GM23248 (cell line): ENCODE results near the gene BCL2L13. TPM values are rescaled to one million over a fixed set of nuclear protein-coding genes. Genes with fewer than 3 reads are reported as not detected.
A peak's percentile ranks its signal among the peaks of the same experiment; 100 is the strongest.

ENCODE experiments used
- DNase-seq: peaks from one replicate; pipeline ENCODE4 v3.0.0-alpha.2; 2015
- H2AFZ ChIP-seq: fragments of 200-600 bp; sonication (generic); 2 replicates; pipeline ENCODE4 v1.6.1; 2016; ENCODE audit warnings: antibody characterized with exemption
- H3F3A ChIP-seq: fragments of 200-600 bp; sonication (generic); 2 replicates; pipeline ENCODE4 v1.6.1; 2016; ENCODE audit warnings: mild to moderate bottlenecking, antibody characterized with exemption, mixed run types; ENCODE audit not compliant: insufficient read depth
- H3K27ac ChIP-seq: fragments of 200-600 bp; sonication (generic); 2 replicates; pipeline ENCODE4 v1.5.1; 2016; ENCODE audit warnings: mild to moderate bottlenecking
- H3K27me3 ChIP-seq: fragments of 200-600 bp; sonication (generic); replicated peaks from 2 replicates; pipeline ENCODE4 v1.6.1; 2016; ENCODE audit warnings: mild to moderate bottlenecking; ENCODE audit not compliant: insufficient read depth
- H3K36me3 ChIP-seq: fragments of 200-600 bp; sonication (generic); 2 replicates; pipeline ENCODE4 v1.6.1; 2016; ENCODE audit warnings: low read depth, mild to moderate bottlenecking
- H3K4me1 ChIP-seq: fragments of 200-600 bp; sonication (generic); 2 replicates; pipeline ENCODE4 v1.6.1; 2016; ENCODE audit warnings: mild to moderate bottlenecking; ENCODE audit not compliant: insufficient read depth
- H3K4me2 ChIP-seq: fragments of 200-600 bp; sonication (generic); one replicate; pipeline ENCODE4 v1.6.1; 2016; ENCODE audit warnings: mild to moderate bottlenecking; ENCODE audit not compliant: unreplicated experiment
- H3K4me3 ChIP-seq: fragments of 200-600 bp; sonication (generic); 2 replicates; pipeline ENCODE4 v1.5.1; 2016; ENCODE audit warnings: mild to moderate bottlenecking
- H3K79me2 ChIP-seq: fragments of 200-600 bp; sonication (generic); 2 replicates; pipeline ENCODE4 v1.6.1; 2016; ENCODE audit warnings: mild to moderate bottlenecking; ENCODE audit not compliant: insufficient read depth
- H3K9ac ChIP-seq: fragments of 200-600 bp; sonication (generic); 2 replicates; pipeline ENCODE4 v1.6.1; 2016; ENCODE audit warnings: mild to moderate bottlenecking
- H3K9me2 ChIP-seq: fragments of 200-600 bp; sonication (generic); 2 replicates; pipeline ENCODE4 v1.6.1; 2016; ENCODE audit warnings: mixed run types, mild to moderate bottlenecking, moderate library complexity; ENCODE audit not compliant: insufficient read depth
- H3K9me3 ChIP-seq: fragments of 200-600 bp; sonication (generic); one replicate; pipeline ENCODE4 v1.6.1; 2017; ENCODE audit warnings: low read depth
- H4K20me1 ChIP-seq: fragments of 200-600 bp; sonication (generic); 2 replicates; pipeline ENCODE4 v1.6.0; 2016; ENCODE audit not compliant: insufficient read depth
- EZH2 ChIP-seq: fragments of 200-600 bp; sonication (generic); IDR thresholded peaks from 2 replicates; pipeline ENCODE4 v1.6.1; 2018; ENCODE audit warnings: antibody characterized with exemption, mild to moderate bottlenecking; ENCODE audit not compliant: insufficient read depth, poor library complexity, severe bottlenecking
- EZH2phosphoT487 ChIP-seq: fragments of 200-600 bp; sonication (generic); IDR thresholded peaks from 2 replicates; pipeline ENCODE4 v1.6.1; 2018; ENCODE audit warnings: antibody characterized with exemption, moderate library complexity, mild to moderate bottlenecking, low read depth; ENCODE audit not compliant: insufficient read depth
- WGBS, 2 experiments: methylation state at CpG; one replicate each; pipeline ENCODE4 v1.1.6; 2015 to 2017; ENCODE audit warnings: low lambda C conversion rate in 2 of 2, low coverage in 1 of 2; ENCODE audit errors: missing lambda C conversion rate in 2 of 2; 5-methylcytosine and 5-hydroxymethylcytosine counted together
- in situ Hi-C: fragments of 300-500 bp; cut with MboI; formaldehyde crosslinking; loops from 2 replicates; pipeline ENCODE4 v1.15.0; 2020
- polyA plus RNA-seq: library from polyadenylated mRNA; unstranded; fragments of >200 nt; fragmentation: Nextera tagmentation; extraction: Ambion mirVana; gene quantifications from 2 replicates; pipeline ENCODE4 v1.2.1, GENCODE V29; 2016
- total RNA-seq: library from RNA; depleted of rRNA; stranded (reverse); fragments of >200 nt; shearing (Covaris generic); gene quantifications from 2 replicates; pipeline ENCODE4 v1.2.3, GENCODE V29; 2014

Gene BCL2L13
- total and polyA plus RNA-seq, 2 experiments from 2014 or later = 44.9 to 71.9 TPM

DNA sequence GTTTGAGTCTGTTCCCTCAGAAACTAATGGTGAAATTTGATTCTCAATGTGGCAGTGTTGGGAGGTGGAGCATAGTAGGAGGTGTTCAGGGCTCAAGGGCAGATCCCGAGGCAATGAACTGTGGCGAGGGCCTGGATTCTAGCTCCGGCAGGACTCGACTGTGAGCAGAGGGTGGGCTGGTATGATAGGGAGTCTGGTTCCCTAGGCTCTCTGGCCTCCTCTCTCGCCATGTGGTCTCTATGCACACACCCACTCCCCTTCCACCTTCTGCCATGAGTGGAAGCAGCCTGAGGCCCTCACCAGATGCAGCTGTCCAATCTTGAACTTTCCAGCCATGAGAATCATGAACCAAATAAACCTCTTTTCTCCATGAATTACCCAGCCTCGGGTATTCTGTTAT, 42.3 kb upstream of the BCL2L13 start:
- DNase-seq = no peak
- 97 to 98% methylated on average over 6 of the region's 6 CpGs for WGBS, 2 experiments
- no peak overlapping the region for H3K4me2 ChIP-seq
- no peak overlapping the region for H3K27ac ChIP-seq
- no peaks in the 10 kb centered on the region for H3K9me2 ChIP-seq
- H2AFZ ChIP-seq = no peak overlapping the region
- no peaks in the 10 kb centered on the region for H3K27me3 ChIP-seq
- no peaks in the 10 kb centered on the region for H3K9me3 ChIP-seq
- H3K4me1 ChIP-seq = no peaks in the 10 kb centered on the region
- TF ChIP-seq EZH2phosphoT487 (no peak), EZH2 (no peak)
- in situ Hi-C loops = no loop called here
- no peaks in the 10 kb centered on the region for H4K20me1 ChIP-seq
- H3K4me3 ChIP-seq = no peak overlapping the region
- no peak overlapping the region for H3K9ac ChIP-seq
- H3K79me2 ChIP-seq = peaks cover 3% of the 10 kb centered on the region; the same call in 1 of the 2 replicates
- H3F3A ChIP-seq = no peaks in the 10 kb centered on the region
- H3K36me3 ChIP-seq = peaks cover 66% of the 10 kb centered on the region; the same call in 1 of the 2 replicates

DNA sequence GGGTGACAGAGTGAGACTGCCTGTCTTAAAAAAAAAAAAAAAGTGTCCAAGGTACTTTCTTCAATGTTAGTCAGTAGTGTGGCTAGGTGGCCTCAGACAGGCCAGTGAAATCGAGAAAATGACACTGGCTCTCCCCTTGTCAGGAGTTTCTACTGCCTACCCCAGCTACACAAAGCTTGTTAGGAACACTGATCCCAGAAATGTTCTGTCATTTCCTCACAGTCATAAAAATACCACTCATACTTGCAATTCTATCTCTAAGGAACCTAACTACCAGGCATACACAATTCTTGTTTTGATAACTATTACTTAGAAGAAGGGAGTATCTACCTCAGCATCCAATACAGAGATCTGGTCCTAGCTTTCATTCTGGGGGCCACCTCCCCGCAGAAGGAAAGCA, 41.3 kb upstream of the BCL2L13 start:
- 95 to 96% methylated on average over 2 of the region's 2 CpGs for WGBS, 2 experiments
- no peak overlapping the region for H3K4me2 ChIP-seq
- no peaks in the 10 kb centered on the region for H4K20me1 ChIP-seq
- no peak overlapping the region for H2AFZ ChIP-seq
- peak overlapping the region; percentile 49 for H3K27ac ChIP-seq
- no peaks in the 10 kb centered on the region for H3K9me3 ChIP-seq
- no peaks in the 10 kb centered on the region for H3K27me3 ChIP-seq
- no peaks in the 10 kb centered on the region for H3F3A ChIP-seq
- H3K4me1 ChIP-seq = no peaks in the 10 kb centered on the region
- no peaks in the 10 kb centered on the region for H3K9me2 ChIP-seq
- no peak for TF ChIP-seq EZH2
- no peak for TF ChIP-seq EZH2phosphoT487
- peaks cover 13% of the 10 kb centered on the region for H3K79me2 ChIP-seq
- in situ Hi-C loops = no loop called here
- H3K4me3 ChIP-seq = no peak overlapping the region
- DNase-seq = peak; percentile 32
- H3K36me3 ChIP-seq = peaks cover 57% of the 10 kb centered on the region; the same call in 1 of the 2 replicates
- H3K9ac ChIP-seq = peak overlapping the region; percentile 28; the same call in 1 of the 2 replicates

DNA sequence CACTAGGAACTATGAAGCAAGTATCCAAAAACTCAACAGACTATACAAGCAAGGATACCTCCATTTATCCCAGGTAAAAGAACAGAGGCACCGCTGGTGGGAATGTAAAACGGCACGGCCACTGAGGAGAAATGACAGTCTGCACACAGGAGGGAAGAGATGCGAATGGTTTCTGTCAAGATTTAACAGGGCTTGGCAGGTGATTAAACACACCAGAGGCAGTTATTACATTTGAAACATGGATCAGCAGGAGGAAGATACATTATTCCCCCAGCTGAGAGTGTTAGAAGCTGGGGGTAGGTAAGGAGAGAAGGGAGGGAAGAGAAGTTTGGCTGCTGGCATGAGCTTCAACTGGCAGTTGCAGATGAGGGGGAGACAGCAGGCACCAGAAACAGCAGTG, 40.2 kb upstream of the BCL2L13 start:
- Histone ChIP-seq H3K79me2 (peaks cover 24% of the 10 kb centered on the region), H3K4me1 (no peaks in the 10 kb centered on the region), H4K20me1 (no peaks in the 10 kb centered on the region), H3K9ac (no peak overlapping the region), H3K4me2 (no peak overlapping the region), H3F3A (no peaks in the 10 kb centered on the region), H3K9me2 (no peaks in the 10 kb centered on the region), H3K9me3 (no peaks in the 10 kb centered on the region), H3K27ac (no peak overlapping the region), H3K27me3 (no peaks in the 10 kb centered on the region), H3K36me3 (peaks cover 54% of the 10 kb centered on the region; the same call in 1 of the 2 replicates), H2AFZ (no peak overlapping the region), H3K4me3 (no peak overlapping the region)
- in situ Hi-C loops = no loop called here
- no peak for DNase-seq
- WGBS, 2 experiments = 90 to 93% methylated on average over 4 of the region's 4 CpGs
- TF ChIP-seq EZH2phosphoT487 = no peak
- no peak for TF ChIP-seq EZH2

DNA sequence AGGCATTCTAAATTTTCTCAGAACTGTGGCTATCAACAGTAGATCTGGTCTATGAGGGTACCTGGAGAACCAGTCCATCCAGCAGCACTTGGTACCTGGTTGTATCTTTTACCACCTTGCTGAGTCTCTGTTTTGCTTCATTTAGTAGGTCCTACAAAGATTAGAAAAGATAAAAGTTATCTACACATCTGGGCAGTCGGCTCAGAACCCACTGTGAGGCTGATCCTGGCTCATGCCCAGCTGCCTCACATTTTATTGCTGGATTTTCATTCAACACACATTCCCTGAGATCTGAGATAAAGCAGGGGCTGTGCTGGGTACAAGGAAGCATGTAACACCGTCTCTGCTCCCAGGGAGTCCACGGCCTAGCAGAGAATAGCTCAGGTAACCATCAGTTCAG, 37.5 kb upstream of the BCL2L13 start:
- in situ Hi-C loops = no loop called here
- Histone ChIP-seq H3K27ac (no peak overlapping the region), H3K9ac (no peak overlapping the region), H3F3A (no peaks in the 10 kb centered on the region), H3K36me3 (peaks cover 38% of the 10 kb centered on the region; the same call in 1 of the 2 replicates), H3K4me3 (no peak overlapping the region), H3K4me2 (no peak overlapping the region), H3K9me3 (no peaks in the 10 kb centered on the region), H3K27me3 (no peaks in the 10 kb centered on the region), H4K20me1 (no peaks in the 10 kb centered on the region; the same call in 1 of the 2 replicates), H3K9me2 (no peaks in the 10 kb centered on the region), H3K4me1 (no peaks in the 10 kb centered on the region), H3K79me2 (peaks cover 47% of the 10 kb centered on the region), H2AFZ (no peak overlapping the region)
- DNase-seq = no peak
- TF ChIP-seq EZH2phosphoT487 (no peak), EZH2 (no peak)
- 79 to 81% methylated on average over 3 of the region's 3 CpGs for WGBS, 2 experiments

DNA sequence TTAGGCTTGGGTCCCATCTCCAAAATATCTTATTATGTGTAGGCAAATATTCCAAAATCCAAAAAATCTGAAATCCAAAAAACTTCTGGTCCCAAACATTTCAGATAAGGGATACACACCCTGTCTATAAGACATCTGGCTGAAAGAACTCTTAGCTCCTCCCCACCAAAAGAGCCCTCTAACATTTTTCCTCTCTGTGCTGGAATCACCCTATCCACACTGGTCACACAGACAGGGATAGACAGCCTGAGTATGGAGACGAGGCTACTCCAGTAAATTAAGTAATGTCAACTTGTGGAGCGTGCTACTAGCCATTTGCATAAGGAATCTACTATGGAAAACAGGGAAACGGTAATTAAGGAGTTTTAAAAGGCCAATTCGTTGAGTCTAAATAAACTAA, 34.9 kb upstream of the BCL2L13 start:
- TF ChIP-seq EZH2phosphoT487 (no peak), EZH2 (no peak)
- 0 out of 2 replicates have a peak, but pooled peaks cover 5% of the 10 kb centered on the region for H3F3A ChIP-seq
- in situ Hi-C loops = no loop called here
- H3K27ac ChIP-seq = no peak overlapping the region
- H3K9me2 ChIP-seq = no peaks in the 10 kb centered on the region
- no peaks in the 10 kb centered on the region for H3K9me3 ChIP-seq
- H3K36me3 ChIP-seq = peaks cover 17% of the 10 kb centered on the region; the same call in 1 of the 2 replicates
- DNase-seq = no peak
- 86 to 87% methylated on average over 4 of the region's 4 CpGs for WGBS, 2 experiments
- no peaks in the 10 kb centered on the region for H3K27me3 ChIP-seq
- H3K79me2 ChIP-seq = peaks cover 72% of the 10 kb centered on the region
- no peaks in the 10 kb centered on the region; the same call in 1 of the 2 replicates for H4K20me1 ChIP-seq
- H3K9ac ChIP-seq = no peak overlapping the region
- H3K4me3 ChIP-seq = no peak overlapping the region
- no peak overlapping the region for H3K4me2 ChIP-seq
- H3K4me1 ChIP-seq = no peaks in the 10 kb centered on the region
- H2AFZ ChIP-seq = no peak overlapping the region
